K562 (cell line): ENCODE measurements around the gene SPEF1. TPM values are rescaled to one million over a fixed set of nuclear protein-coding genes. Genes with fewer than 3 reads are reported as not detected.

Experiments
- ATAC-seq: fragments of 200-7000 bp; cut with Tn5 transposase; 3 replicates; pipeline ENCODE4 v1.9.1; 2020; ENCODE audit warnings: moderate library complexity
- BruUV-seq: library from RNA; stranded (reverse); fragments of 400-500 nt; replicated peaks from 2 replicates; lab custom pipeline; 2021; lab: Mats Ljungman, UMichigan
- CTCF ChIA-PET: fragments of 300-600 bp; formaldehyde crosslinking; extraction: SDS; loops from one replicate; lab custom pipeline; 2021; ENCODE audit warnings: low intra/inter-chr PET ratio; lab: Yijun Ruan, JAX
- POLR2A ChIA-PET: fragments of 300-600, 350-650 bp; sonication (Branson Sonifier 250); formaldehyde crosslinking; extraction: SDS; loops from one replicate; lab custom pipeline; 2021; ENCODE audit warnings: antibody characterized with exemption, inconsistent platforms; lab: Yijun Ruan, JAX
- DNase-seq, 4 experiments: peaks; one replicate each; pipeline versions ENCODE4 v3.0.0 to v3.0.0-alpha.2; 2011 to 2018; ENCODE audit warnings: low spot score in 3 of 4, mixed read lengths in 3 of 4; ENCODE audit errors: extremely low read depth in 1 of 4
- FAIRE-seq: peaks from 2 replicates; lab custom pipeline; 2011; peaks lifted over from hg19 to GRCh38; lab: Jason Lieb, UNC
- H2AFZ ChIP-seq: 2 replicates; pipeline ENCODE4 v1.6.0; 2011; ENCODE audit warnings: low read depth, low read length, control low read depth, inconsistent platforms
- H3K27ac ChIP-seq: fragments of 200-600 bp; 3 replicates; pipeline ENCODE4 v1.8.0; 2011; ENCODE audit warnings: low read depth, mild to moderate bottlenecking, control low read depth, inconsistent platforms, low read length, moderate library complexity, mixed read lengths; ENCODE audit errors: extremely low read depth
- H3K27me3 ChIP-seq, 2 experiments: fragments of 300-600 bp in 1 of 2; 2 replicates in 1 of 2; 3 replicates in 1 of 2; pipeline versions ENCODE4 v1.6.0 to v1.8.0; 2011; ENCODE audit warnings: inconsistent platforms in 2 of 2, low read length in 2 of 2, mild to moderate bottlenecking in 1 of 2, mixed read lengths in 1 of 2, moderate library complexity in 1 of 2; ENCODE audit not compliant: control insufficient read depth in 2 of 2, insufficient read depth in 2 of 2
- H3K36me3 ChIP-seq: fragments of 300-600 bp; 3 replicates; pipeline ENCODE4 v1.8.0; 2011; ENCODE audit warnings: mild to moderate bottlenecking, low read length, inconsistent platforms; ENCODE audit not compliant: control insufficient read depth, insufficient read depth
- H3K4me1 ChIP-seq, 2 experiments: fragments of 200-600 bp in 1 of 2; replicated peaks in 1 of 2; 2 replicates in 1 of 2; 3 replicates in 1 of 2; pipeline versions ENCODE4 v1.5.1 to v1.8.0; 2011; ENCODE audit warnings: inconsistent platforms in 2 of 2, low read length in 2 of 2, mild to moderate bottlenecking in 1 of 2, mixed read lengths in 1 of 2, moderate library complexity in 1 of 2; ENCODE audit not compliant: control insufficient read depth in 2 of 2, insufficient read depth in 2 of 2
- H3K4me2 ChIP-seq: 2 replicates; pipeline ENCODE4 v1.6.1; 2011; ENCODE audit warnings: low read length, control low read depth, inconsistent platforms, mixed read lengths; ENCODE audit not compliant: insufficient read depth
- H3K4me3 ChIP-seq: fragments of 200-600 bp; sonication (generic), shearing (Covaris generic); 2 replicates; pipeline ENCODE4 v1.5.1; 2016; ENCODE audit warnings: control low read depth, inconsistent platforms
- H3K79me2 ChIP-seq: fragments of 200-600 bp; 3 replicates; pipeline ENCODE4 v1.8.0; 2011; ENCODE audit warnings: low read length, inconsistent platforms; ENCODE audit not compliant: control insufficient read depth, insufficient read depth
- H3K9ac ChIP-seq, 2 experiments: 2 replicates each; pipeline versions ENCODE4 v1.6.0 to v1.6.1; 2011; ENCODE audit warnings: low read depth in 2 of 2, low read length in 2 of 2, control low read depth in 1 of 2, inconsistent platforms in 1 of 2, mild to moderate bottlenecking in 1 of 2, mixed read lengths in 1 of 2; ENCODE audit not compliant: insufficient read depth in 1 of 2
- H3K9me1 ChIP-seq: one replicate; pipeline ENCODE4 v1.6.0; 2011; ENCODE audit warnings: inconsistent platforms, mild to moderate bottlenecking, low read length, moderate library complexity; ENCODE audit not compliant: control insufficient read depth, insufficient read depth
- H3K9me3 ChIP-seq: replicated peaks from 2 replicates; pipeline ENCODE4 v1.5.1; 2011; ENCODE audit warnings: low read depth, low read length, inconsistent platforms; ENCODE audit not compliant: control insufficient read depth, insufficient read depth
- H4K20me1 ChIP-seq: replicated peaks from 2 replicates; pipeline ENCODE4 v1.6.1; 2011; ENCODE audit warnings: low read length, inconsistent platforms, mixed read lengths; ENCODE audit not compliant: control insufficient read depth, insufficient read depth
- BRF1 ChIP-seq: IDR thresholded peaks from 3 replicates; pipeline ENCODE4 v1.6.1; 2011; ENCODE audit warnings: borderline replicate concordance, mild to moderate bottlenecking; ENCODE audit not compliant: insufficient read length; ENCODE audit errors: extremely low read depth
- CCNT2 ChIP-seq: IDR thresholded peaks from 2 replicates; pipeline ENCODE4 v1.6.1; 2011; ENCODE audit warnings: borderline replicate concordance, low read depth, mild to moderate bottlenecking, moderate library complexity, mixed read lengths, low read length; ENCODE audit not compliant: insufficient read length; ENCODE audit errors: extremely low read depth
- CREB1 ChIP-seq, 2 experiments: sonication (generic) in 1 of 2; formaldehyde crosslinking in 1 of 2; IDR thresholded peaks; 2 replicates each; pipeline versions ENCODE4 v1.6.1 to v1.8.0; 2012 to 2022; ENCODE audit warnings: inconsistent platforms in 1 of 2, mild to moderate bottlenecking in 1 of 2, missing genetic modification reagents in 1 of 2, moderate library complexity in 1 of 2
- CXXC5 ChIP-seq: fragments of 250-450 bp; sonication (Bioruptor Pico); IDR thresholded peaks from 2 replicates; pipeline ENCODE4 v1.8.0; 2022; ENCODE audit warnings: inconsistent platforms, mild to moderate bottlenecking, moderate library complexity
- ELF1 ChIP-seq: fragments of 200-800 bp; sonication (Bioruptor generic); IDR thresholded peaks from 2 replicates; pipeline ENCODE4 v1.6.1; 2016; ENCODE audit warnings: missing genetic modification characterization, missing compliant biosample characterization
- KHSRP ChIP-seq: fragments of 450-650 bp; IDR thresholded peaks from 2 replicates; pipeline ENCODE4 v1.6.1; 2017
- KLF13 ChIP-seq: fragments of 450-650 bp; IDR thresholded peaks from 2 replicates; pipeline ENCODE4 v1.6.1; 2016; ENCODE audit warnings: missing genetic modification characterization, low read depth, mild to moderate bottlenecking, missing compliant biosample characterization, moderate library complexity, borderline replicate concordance
- MAFF ChIP-seq: IDR thresholded peaks from 2 replicates; pipeline ENCODE4 v1.6.1; 2012; ENCODE audit warnings: low read length, improper control_type of control experiment
- MAZ ChIP-seq, 2 experiments: fragments of 450-650 bp in 1 of 2; sonication (generic) in 1 of 2; formaldehyde crosslinking; IDR thresholded peaks in 1 of 2; conservative IDR thresholded peaks in 1 of 2; 2 replicates each; pipeline versions ENCODE4 v1.4.0 to v1.5.0; 2020; ENCODE audit warnings: mild to moderate bottlenecking in 1 of 2, missing genetic modification reagents in 1 of 2
- NEUROD1 ChIP-seq: fragments of 150-350 bp; IDR thresholded peaks from 2 replicates; pipeline ENCODE4 v1.6.1; 2014; ENCODE audit warnings: borderline replicate concordance, low read length, low read depth; ENCODE audit not compliant: partially characterized antibody
- NR2C2 ChIP-seq, 2 experiments: fragments of 200-800 bp in 1 of 2; sonication (Bioruptor generic) in 1 of 2; sonication (generic) in 1 of 2; formaldehyde crosslinking in 1 of 2; IDR thresholded peaks; 2 replicates each; pipeline versions ENCODE4 v1.6.1 to v1.8.0; 2016 to 2022; ENCODE audit warnings: mild to moderate bottlenecking in 1 of 2, missing compliant biosample characterization in 1 of 2, missing genetic modification characterization in 1 of 2, missing genetic modification reagents in 1 of 2
- RAD21 ChIP-seq, 2 experiments: fragments of 250-450 bp in 1 of 2; fragments of 450-650 bp in 1 of 2; sonication (Bioruptor Pico) in 1 of 2; formaldehyde crosslinking in 1 of 2; IDR thresholded peaks in 1 of 2; conservative IDR thresholded peaks in 1 of 2; 2 replicates each; pipeline versions ENCODE4 v1.4.0 to v1.8.0; 2020 to 2022; ENCODE audit warnings: mild to moderate bottlenecking in 2 of 2, moderate library complexity in 1 of 2
- SRF ChIP-seq, 2 experiments: fragments of 250-450, 450-650 bp in 1 of 2; sonication (Bioruptor Pico) in 1 of 2; sonication (generic) in 1 of 2; formaldehyde crosslinking; IDR thresholded peaks; 2 replicates each; pipeline versions ENCODE4 v1.5.0 to v1.5.1; 2020 to 2022; ENCODE audit warnings: mild to moderate bottlenecking in 1 of 2, missing genetic modification reagents in 1 of 2
- STAT5B ChIP-seq: fragments of 250-450 bp; sonication (Bioruptor Pico); IDR thresholded peaks from 2 replicates; pipeline ENCODE4 v1.8.0; 2021; ENCODE audit warnings: mild to moderate bottlenecking, inconsistent platforms
- THAP7 ChIP-seq: fragments of 250-450 bp; sonication (Bioruptor Pico); IDR thresholded peaks from 2 replicates; pipeline ENCODE4 v1.5.0; 2021
- ZFX ChIP-seq: sonication (generic); formaldehyde crosslinking; IDR thresholded peaks from 2 replicates; pipeline ENCODE4 v1.8.0; 2022; ENCODE audit warnings: mild to moderate bottlenecking, missing genetic modification reagents, moderate library complexity
- ZNF124 ChIP-seq: sonication (generic); formaldehyde crosslinking; IDR thresholded peaks from 2 replicates; pipeline ENCODE4 v1.8.1; 2022; ENCODE audit warnings: missing genetic modification reagents
- WGBS: fragments of 100-300 bp; shearing (Covaris generic); methylation state at CpG from one replicate; pipeline ENCODE4 v1.1.6; 2016; ENCODE audit warnings: low coverage, mixed read lengths; ENCODE audit not compliant: insufficient coverage; ENCODE audit errors: missing lambda C conversion rate; 5-methylcytosine and 5-hydroxymethylcytosine counted together
- in situ Hi-C: fragments of 300-500 bp; cut with MboI; formaldehyde crosslinking; loops from 4 replicates; pipeline ENCODE4 v1.15.0; 2018; ENCODE audit warnings: inconsistent platforms, mixed read lengths
- intact Hi-C: fragments of 100-400 bp; cut with micrococcal nuclease; formaldehyde crosslinking; loops from 2 replicates; pipeline ENCODE4 v1.14.2; 2022
- polyA plus RNA-seq, 8 experiments: library from polyadenylated mRNA; depleted of rRNA in 4 of 8; stranded (reverse) in 5 of 8; unstranded in 3 of 8; fragments of >200 nt; fragmentation: Nextera tagmentation in 2 of 8; fragmentation: Illumina TruSeq in 1 of 8; extraction: Ambion mirVana in 2 of 8; extraction: Trizol in 1 of 8; gene quantifications; 2 replicates each; pipeline versions ENCODE4 v1.2.1 to v1.2.3, GENCODE V29; 2011 to 2014; ENCODE audit warnings: inconsistent platforms in 1 of 8, missing spikeins in 1 of 8
- total RNA-seq, 7 experiments: library from RNA; depleted of rRNA in 6 of 7; stranded (reverse); fragments of >200 nt in 6 of 7; fragmentation: Illumina TruSeq in 2 of 7; extraction: Trizol in 2 of 7; gene quantifications; 2 replicates each; pipeline versions ENCODE4 v1.2.1 to v1.2.3, GENCODE V29; 2011 to 2021; ENCODE audit warnings: low replicate concordance in 1 of 7
- TF ChIP-seq, protein P1 (sequence below): fragments of 200-800 bp; sonication (Bioruptor generic); IDR thresholded peaks from 2 replicates; pipeline ENCODE4 v1.6.1; 2017; ENCODE audit warnings: missing genetic modification characterization, missing compliant biosample characterization

The SPEF1 gene
- total and polyA plus RNA-seq, 9 of the 15 experiments (the other 6 are each of a cell fraction or from before 2014, with no cell fraction given) = not detected

GRCh38 chr20:3786665-3787323, 5.5 kb upstream of the SPEF1 start, which contains the start of gene CENPB:
Gene CENPB, minus strand, starts transcription at chr20:3786740. Its CDS starts 257 bp downstream, at chr20:3786483.
- ATAC-seq = peak; percentile 93
- BruUV-seq = no TSS peak
- TF ChIP-seq THAP7 (CRISPR knock-in tag) (no peak), SRF (CRISPR knock-in tag; IDR thresholded peaks at IDR 0.05) (no peak), KHSRP (no peak), ZFX (CRISPR knock-in tag) (peak; percentile 57), KLF13 (tag) (no peak), NEUROD1 (peak; percentile 31), MAZ (CRISPR knock-in tag; conservative IDR thresholded peaks at IDR 0.05 in 1 of 2, IDR thresholded peaks at IDR 0.05 in 1 of 2) (peak; percentile 63 to 84), MAFF (no peak), STAT5B (CRISPR knock-in tag) (no peak), RAD21 (CRISPR knock-in tag; conservative IDR thresholded peaks at IDR 0.05 in 1 of 2, IDR thresholded peaks at IDR 0.05 in 1 of 2) (peak; percentile 49 to 55), ELF1 (tag) (peak; percentile 61; the same call in 1 of the 2 replicates), BRF1 (no peak), NR2C2 (CRISPR knock-in tag; IDR thresholded peaks at IDR 0.05) (no peak), NR2C2 (tag; IDR thresholded peaks at IDR 0.05) (peak; percentile 32; the same call in 1 of the 2 replicates), CXXC5 (CRISPR knock-in tag) (peak; percentile 58), ZNF124 (CRISPR knock-in tag) (no peak), CREB1 (IDR thresholded peaks at IDR 0.05) (no peak), CREB1 (CRISPR knock-in tag; IDR thresholded peaks at IDR 0.05) (peak; percentile 62), CCNT2 (peak; percentile 31)
- TF ChIP-seq, protein P1, sequence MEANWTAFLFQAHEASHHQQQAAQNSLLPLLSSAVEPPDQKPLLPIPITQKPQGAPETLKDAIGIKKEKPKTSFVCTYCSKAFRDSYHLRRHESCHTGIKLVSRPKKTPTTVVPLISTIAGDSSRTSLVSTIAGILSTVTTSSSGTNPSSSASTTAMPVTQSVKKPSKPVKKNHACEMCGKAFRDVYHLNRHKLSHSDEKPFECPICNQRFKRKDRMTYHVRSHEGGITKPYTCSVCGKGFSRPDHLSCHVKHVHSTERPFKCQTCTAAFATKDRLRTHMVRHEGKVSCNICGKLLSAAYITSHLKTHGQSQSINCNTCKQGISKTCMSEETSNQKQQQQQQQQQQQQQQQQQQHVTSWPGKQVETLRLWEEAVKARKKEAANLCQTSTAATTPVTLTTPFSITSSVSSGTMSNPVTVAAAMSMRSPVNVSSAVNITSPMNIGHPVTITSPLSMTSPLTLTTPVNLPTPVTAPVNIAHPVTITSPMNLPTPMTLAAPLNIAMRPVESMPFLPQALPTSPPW (CRISPR knock-in tag) = peak; percentile 95

More at GRCh38 chr20:3786665-3787323, 5.5 kb upstream of the SPEF1 start, which contains the start of gene CENPB:
- Histone ChIP-seq H4K20me1 (peaks cover 6% of the 10 kb centered on the region), H3K9ac (peak within 1 kb of the TSS; percentile 60 to 93), H3K36me3 (peaks cover 21% of the 10 kb centered on the region; the same call in 1 of the 3 replicates), H3K27ac (peak within 1 kb of the TSS; percentile 72), H3K27me3 (no peaks in the 10 kb centered on the region), H3K4me2 (peak within 1 kb of the TSS; percentile 86), H3K9me3 (no peaks in the 10 kb centered on the region), H3K4me1 (peaks cover 8 to 29% of the 10 kb centered on the region in 2 experiments; a peak in 3 of 5 replicates), H3K79me2 (peaks cover 31% of the 10 kb centered on the region), H3K9me1 (no peaks in the 10 kb centered on the region), H2AFZ (peak within 1 kb of the TSS; percentile 82), H3K4me3 (peak within 1 kb of the TSS; percentile 58)
- peak; percentile 85 to 91 (median 87) for DNase-seq
- POLR2A ChIA-PET = interaction anchor here (0.6 to 1.5 kb wide), 3 partner anchors 9 to 59 kb away, joined by 3 to 4 read pairs (median 3); no protein-coding TSS in a partner anchor
- no peak for FAIRE-seq
- in situ Hi-C loops = no loop called here
- CTCF ChIA-PET = interaction anchor here (0.6 to 3.4 kb wide), 7 partner anchors 8 to 406 kb away, joined by 3 to 12 read pairs (median 6); partner anchors contain the start of gene AP5S1
- intact Hi-C loops = loop anchor here (2.0 to 10.0 kb wide), 4 partner anchors 34 to 408 kb away; partner anchors contain the start of genes AP5S1 and MAVS
- WGBS = 30% methylated on average over 8 of the region's 70 CpGs
